K562 (cell line): Measurements from ENCODE around the gene TIMM22. TPM values are rescaled to one million over a fixed set of nuclear protein-coding genes. Genes with fewer than 3 reads are reported as not detected.

Source experiments
- ARID3A ChIP-seq: IDR thresholded peaks from 2 replicates; pipeline ENCODE4 v1.6.1; 2012; ENCODE audit warnings: low read depth, low read length, improper control_type of control experiment, borderline replicate concordance
- MXD1 ChIP-seq: fragments of 250-450 bp; sonication (Bioruptor Pico); IDR thresholded peaks from 2 replicates; pipeline ENCODE4 v1.8.0; 2021; ENCODE audit warnings: borderline replicate concordance, mild to moderate bottlenecking, moderate library complexity; ENCODE audit not compliant: poor library complexity, severe bottlenecking
- PHF8 ChIP-seq: fragments of 200-600 bp; sonication (generic); IDR thresholded peaks from 2 replicates; pipeline ENCODE4 v1.6.1; 2012; ENCODE audit warnings: mixed run types, mild to moderate bottlenecking, inconsistent platforms, low read length, moderate library complexity, borderline replicate concordance
- TCF3 ChIP-seq: sonication (generic); formaldehyde crosslinking; IDR thresholded peaks from 2 replicates; pipeline ENCODE4 v1.4.0; 2020; ENCODE audit warnings: mild to moderate bottlenecking, missing genetic modification reagents
- ZNF561 ChIP-seq: fragments of 450-650 bp; formaldehyde crosslinking; conservative IDR thresholded peaks from 2 replicates; pipeline ENCODE4 v1.4.0; 2020; ENCODE audit warnings: mild to moderate bottlenecking, moderate library complexity
- polyA plus RNA-seq, 8 experiments: library from polyadenylated mRNA; depleted of rRNA in 4 of 8; stranded (reverse) in 5 of 8; unstranded in 3 of 8; fragments of >200 nt; fragmentation: Nextera tagmentation in 2 of 8; fragmentation: Illumina TruSeq in 1 of 8; extraction: Ambion mirVana in 2 of 8; extraction: Trizol in 1 of 8; gene quantifications; 2 replicates each; pipeline versions ENCODE4 v1.2.1 to v1.2.3, GENCODE V29; 2011 to 2014; ENCODE audit warnings: inconsistent platforms in 1 of 8, missing spikeins in 1 of 8
- total RNA-seq, 7 experiments: library from RNA; depleted of rRNA in 6 of 7; stranded (reverse); fragments of >200 nt in 6 of 7; fragmentation: Illumina TruSeq in 2 of 7; extraction: Trizol in 2 of 7; gene quantifications; 2 replicates each; pipeline versions ENCODE4 v1.2.1 to v1.2.3, GENCODE V29; 2011 to 2021; ENCODE audit warnings: low replicate concordance in 1 of 7
- TF ChIP-seq, protein P1 (sequence below), 2 experiments: fragments of 450-650 bp in 1 of 2; sonication (generic) in 1 of 2; formaldehyde crosslinking in 1 of 2; IDR thresholded peaks in 1 of 2; conservative IDR thresholded peaks in 1 of 2; 2 replicates each; pipeline versions ENCODE4 v1.6.1 to v1.8.1; 2016 to 2023; ENCODE audit warnings: mild to moderate bottlenecking in 2 of 2, moderate library complexity in 2 of 2, inconsistent platforms in 1 of 2, missing genetic modification reagents in 1 of 2
- TF ChIP-seq, protein P2 (sequence below): fragments of 450-650 bp; IDR thresholded peaks from 2 replicates; pipeline ENCODE4 v1.6.1; 2016; ENCODE audit warnings: mild to moderate bottlenecking, moderate library complexity

The TIMM22 gene
- total and polyA plus RNA-seq, 9 of the 15 experiments (the other 6 are each of a cell fraction or from before 2014, with no cell fraction given) = 5.9 to 14.1 (median 10.3) TPM

DNA sequence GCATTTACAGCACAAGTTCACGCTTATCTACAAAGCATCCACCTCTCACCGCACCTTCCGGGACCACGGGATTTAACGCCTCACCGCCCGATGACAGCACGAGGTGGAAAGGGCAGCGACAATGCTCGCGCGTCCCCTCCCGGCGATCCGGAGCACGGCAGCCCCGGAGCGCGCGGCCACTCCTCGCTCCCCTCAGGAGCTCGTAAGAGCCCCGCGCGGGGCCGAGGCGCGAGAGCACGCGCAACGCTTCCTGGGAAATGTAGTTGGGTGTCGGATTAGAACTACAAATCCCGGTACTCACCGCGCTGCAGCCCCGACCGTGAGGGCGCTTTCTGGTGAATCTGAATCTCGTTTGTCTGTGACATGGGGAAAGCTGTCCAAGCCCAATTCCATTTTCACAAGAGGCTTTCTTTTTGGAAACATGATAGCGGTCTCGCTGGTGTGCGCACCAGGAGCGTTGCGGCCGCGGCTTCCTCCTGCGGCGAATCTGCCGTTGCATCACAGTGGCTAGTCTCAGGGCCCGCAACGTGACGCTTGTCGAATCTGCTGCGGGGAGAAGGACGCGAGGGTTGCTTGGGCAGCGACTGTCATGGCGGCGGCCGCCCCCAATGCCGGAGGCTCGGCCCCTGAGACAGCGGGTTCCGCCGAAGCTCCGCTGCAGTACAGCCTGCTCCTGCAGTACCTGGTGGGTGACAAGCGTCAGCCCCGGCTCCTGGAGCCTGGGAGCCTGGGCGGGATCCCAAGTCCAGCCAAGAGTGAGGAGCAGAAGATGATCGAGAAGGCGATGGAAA, at the start of gene TIMM22 (continued):
- peak; percentile 51 for TF ChIP-seq TCF3 (CRISPR knock-in tag)
- TF ChIP-seq ZNF561 (CRISPR knock-in tag) = no peak
- no peak for TF ChIP-seq ARID3A
- peak; percentile 98 for TF ChIP-seq PHF8
- peak; percentile 56 for TF ChIP-seq MXD1 (CRISPR knock-in tag)
- TF ChIP-seq, protein P1, sequence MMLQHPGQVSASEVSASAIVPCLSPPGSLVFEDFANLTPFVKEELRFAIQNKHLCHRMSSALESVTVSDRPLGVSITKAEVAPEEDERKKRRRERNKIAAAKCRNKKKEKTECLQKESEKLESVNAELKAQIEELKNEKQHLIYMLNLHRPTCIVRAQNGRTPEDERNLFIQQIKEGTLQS (IDR thresholded peaks at IDR 0.05) = no peak; the same call in 1 of the 2 replicates
- TF ChIP-seq, protein P1 (CRISPR knock-in tag; conservative IDR thresholded peaks at IDR 0.05) = no peak; the same call in 1 of the 2 replicates
- TF ChIP-seq, protein P2, sequence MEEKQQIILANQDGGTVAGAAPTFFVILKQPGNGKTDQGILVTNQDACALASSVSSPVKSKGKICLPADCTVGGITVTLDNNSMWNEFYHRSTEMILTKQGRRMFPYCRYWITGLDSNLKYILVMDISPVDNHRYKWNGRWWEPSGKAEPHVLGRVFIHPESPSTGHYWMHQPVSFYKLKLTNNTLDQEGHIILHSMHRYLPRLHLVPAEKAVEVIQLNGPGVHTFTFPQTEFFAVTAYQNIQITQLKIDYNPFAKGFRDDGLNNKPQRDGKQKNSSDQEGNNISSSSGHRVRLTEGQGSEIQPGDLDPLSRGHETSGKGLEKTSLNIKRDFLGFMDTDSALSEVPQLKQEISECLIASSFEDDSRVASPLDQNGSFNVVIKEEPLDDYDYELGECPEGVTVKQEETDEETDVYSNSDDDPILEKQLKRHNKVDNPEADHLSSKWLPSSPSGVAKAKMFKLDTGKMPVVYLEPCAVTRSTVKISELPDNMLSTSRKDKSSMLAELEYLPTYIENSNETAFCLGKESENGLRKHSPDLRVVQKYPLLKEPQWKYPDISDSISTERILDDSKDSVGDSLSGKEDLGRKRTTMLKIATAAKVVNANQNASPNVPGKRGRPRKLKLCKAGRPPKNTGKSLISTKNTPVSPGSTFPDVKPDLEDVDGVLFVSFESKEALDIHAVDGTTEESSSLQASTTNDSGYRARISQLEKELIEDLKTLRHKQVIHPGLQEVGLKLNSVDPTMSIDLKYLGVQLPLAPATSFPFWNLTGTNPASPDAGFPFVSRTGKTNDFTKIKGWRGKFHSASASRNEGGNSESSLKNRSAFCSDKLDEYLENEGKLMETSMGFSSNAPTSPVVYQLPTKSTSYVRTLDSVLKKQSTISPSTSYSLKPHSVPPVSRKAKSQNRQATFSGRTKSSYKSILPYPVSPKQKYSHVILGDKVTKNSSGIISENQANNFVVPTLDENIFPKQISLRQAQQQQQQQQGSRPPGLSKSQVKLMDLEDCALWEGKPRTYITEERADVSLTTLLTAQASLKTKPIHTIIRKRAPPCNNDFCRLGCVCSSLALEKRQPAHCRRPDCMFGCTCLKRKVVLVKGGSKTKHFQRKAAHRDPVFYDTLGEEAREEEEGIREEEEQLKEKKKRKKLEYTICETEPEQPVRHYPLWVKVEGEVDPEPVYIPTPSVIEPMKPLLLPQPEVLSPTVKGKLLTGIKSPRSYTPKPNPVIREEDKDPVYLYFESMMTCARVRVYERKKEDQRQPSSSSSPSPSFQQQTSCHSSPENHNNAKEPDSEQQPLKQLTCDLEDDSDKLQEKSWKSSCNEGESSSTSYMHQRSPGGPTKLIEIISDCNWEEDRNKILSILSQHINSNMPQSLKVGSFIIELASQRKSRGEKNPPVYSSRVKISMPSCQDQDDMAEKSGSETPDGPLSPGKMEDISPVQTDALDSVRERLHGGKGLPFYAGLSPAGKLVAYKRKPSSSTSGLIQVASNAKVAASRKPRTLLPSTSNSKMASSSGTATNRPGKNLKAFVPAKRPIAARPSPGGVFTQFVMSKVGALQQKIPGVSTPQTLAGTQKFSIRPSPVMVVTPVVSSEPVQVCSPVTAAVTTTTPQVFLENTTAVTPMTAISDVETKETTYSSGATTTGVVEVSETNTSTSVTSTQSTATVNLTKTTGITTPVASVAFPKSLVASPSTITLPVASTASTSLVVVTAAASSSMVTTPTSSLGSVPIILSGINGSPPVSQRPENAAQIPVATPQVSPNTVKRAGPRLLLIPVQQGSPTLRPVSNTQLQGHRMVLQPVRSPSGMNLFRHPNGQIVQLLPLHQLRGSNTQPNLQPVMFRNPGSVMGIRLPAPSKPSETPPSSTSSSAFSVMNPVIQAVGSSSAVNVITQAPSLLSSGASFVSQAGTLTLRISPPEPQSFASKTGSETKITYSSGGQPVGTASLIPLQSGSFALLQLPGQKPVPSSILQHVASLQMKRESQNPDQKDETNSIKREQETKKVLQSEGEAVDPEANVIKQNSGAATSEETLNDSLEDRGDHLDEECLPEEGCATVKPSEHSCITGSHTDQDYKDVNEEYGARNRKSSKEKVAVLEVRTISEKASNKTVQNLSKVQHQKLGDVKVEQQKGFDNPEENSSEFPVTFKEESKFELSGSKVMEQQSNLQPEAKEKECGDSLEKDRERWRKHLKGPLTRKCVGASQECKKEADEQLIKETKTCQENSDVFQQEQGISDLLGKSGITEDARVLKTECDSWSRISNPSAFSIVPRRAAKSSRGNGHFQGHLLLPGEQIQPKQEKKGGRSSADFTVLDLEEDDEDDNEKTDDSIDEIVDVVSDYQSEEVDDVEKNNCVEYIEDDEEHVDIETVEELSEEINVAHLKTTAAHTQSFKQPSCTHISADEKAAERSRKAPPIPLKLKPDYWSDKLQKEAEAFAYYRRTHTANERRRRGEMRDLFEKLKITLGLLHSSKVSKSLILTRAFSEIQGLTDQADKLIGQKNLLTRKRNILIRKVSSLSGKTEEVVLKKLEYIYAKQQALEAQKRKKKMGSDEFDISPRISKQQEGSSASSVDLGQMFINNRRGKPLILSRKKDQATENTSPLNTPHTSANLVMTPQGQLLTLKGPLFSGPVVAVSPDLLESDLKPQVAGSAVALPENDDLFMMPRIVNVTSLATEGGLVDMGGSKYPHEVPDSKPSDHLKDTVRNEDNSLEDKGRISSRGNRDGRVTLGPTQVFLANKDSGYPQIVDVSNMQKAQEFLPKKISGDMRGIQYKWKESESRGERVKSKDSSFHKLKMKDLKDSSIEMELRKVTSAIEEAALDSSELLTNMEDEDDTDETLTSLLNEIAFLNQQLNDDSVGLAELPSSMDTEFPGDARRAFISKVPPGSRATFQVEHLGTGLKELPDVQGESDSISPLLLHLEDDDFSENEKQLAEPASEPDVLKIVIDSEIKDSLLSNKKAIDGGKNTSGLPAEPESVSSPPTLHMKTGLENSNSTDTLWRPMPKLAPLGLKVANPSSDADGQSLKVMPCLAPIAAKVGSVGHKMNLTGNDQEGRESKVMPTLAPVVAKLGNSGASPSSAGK = peak; percentile 98
